Right cardiac atrium (tissue), 5 donors: ENCODE data around the gene TMEM132D. TPM values are rescaled to one million over a fixed set of nuclear protein-coding genes. Genes with fewer than 3 reads are reported as not detected.

Experiments
- ATAC-seq, 2 donors: fragments of 200-7000 bp; cut with Tn5 transposase; one replicate each; pipeline versions ENCODE4 v1.8.0 to v1.9.1; 2020; ENCODE audit warnings: moderate library complexity in 2 of 2, mild to moderate bottlenecking in 1 of 2
- DNase-seq, 3 donors: peaks; one replicate each; pipeline ENCODE4 v3.0.0-alpha.2; 2020
- H3K27ac ChIP-seq: one replicate; pipeline ENCODE4 v1.5.1; 2013; ENCODE audit warnings: mild to moderate bottlenecking, low read length, control low read depth, moderate library complexity
- H3K27me3 ChIP-seq: one replicate; pipeline ENCODE4 v1.6.1; 2013; ENCODE audit not compliant: control insufficient read depth, insufficient read depth
- H3K4me1 ChIP-seq: one replicate; pipeline ENCODE4 v1.6.1; 2013; ENCODE audit warnings: low read length; ENCODE audit not compliant: control insufficient read depth, insufficient read depth
- H3K4me3 ChIP-seq: one replicate; pipeline ENCODE4 v1.5.1; 2013; ENCODE audit warnings: low read length, control low read depth
- H3K9me3 ChIP-seq: one replicate; pipeline ENCODE4 v1.6.1; 2013; ENCODE audit warnings: low read length; ENCODE audit not compliant: control insufficient read depth
- WGBS: extraction: QIAGEN DNeasy Blood & Tissue Kit; methylation state at CpG from one replicate; pipeline ENCODE4 v1.1.7; 2013; 5-methylcytosine and 5-hydroxymethylcytosine counted together
- intact Hi-C, 4 donors: fragments of 100-400 bp; cut with DNase I; formaldehyde crosslinking; loops; one replicate each; pipeline versions ENCODE4 v1.11.0 to v1.14.0; 2022 to 2023
- polyA plus RNA-seq: library from polyadenylated mRNA; stranded (reverse); fragments of 200-250 nt; gene quantifications from one replicate; pipeline ENCODE4 v1.2.3, GENCODE V29; 2013
- total RNA-seq, 4 donors: library from RNA; stranded (reverse); fragmentation: NEBNext Ultra II Directional; extraction: Animal tissue kit (Norgen Biotek cat#: 25700); gene quantifications; one replicate each; pipeline ENCODE4 v1.2.1, GENCODE V29; 2021
- donor health status: healthy with polysubstance abuse.
- donor health status: DM: no; HTN: yes; CAD: no.
- donor health status: DM: no; HTN: no; CAD: no.
- donor health status: DM: no; HTN: yes; CAD: no; lungs with severe emphysema.
- donor health status: DM: yes; HTN: yes; CAD: no.

TMEM132D gene
- total and polyA plus RNA-seq, 5 donors: not detected

- H3K27ac ChIP-seq: no peak overlapping the region
- no peaks in the 10 kb centered on the region for H3K4me1 ChIP-seq
- 74% methylated on average over 5 of the region's 5 CpGs for WGBS
- intact Hi-C loops: no loop called here
- no peak overlapping the region for H3K4me3 ChIP-seq
- ATAC-seq: no peak
- no peaks in the 10 kb centered on the region for H3K9me3 ChIP-seq
- DNase-seq: no peak
- no peaks in the 10 kb centered on the region for H3K27me3 ChIP-seq
These were observed 665.9 kb downstream of the TMEM132D start for GRCh38 chr12:129237881-129238280.

GRCh38 chr12:129234209-129234608, 669.6 kb downstream of the TMEM132D start:
- 47% methylated on average over 6 of the region's 6 CpGs for WGBS
- no peaks in the 10 kb centered on the region for H3K9me3 ChIP-seq
- ATAC-seq: no peak
- DNase-seq: no peak
- no peaks in the 10 kb centered on the region for H3K27me3 ChIP-seq
- H3K4me3 ChIP-seq: no peak overlapping the region
- H3K27ac ChIP-seq: no peak overlapping the region
- intact Hi-C loops: no loop called here
- no peaks in the 10 kb centered on the region for H3K4me1 ChIP-seq

GRCh38 chr12:129231491-129231890, 672.3 kb downstream of the TMEM132D start:
- no peak for ATAC-seq
- DNase-seq: no peak
- Histone ChIP-seq H3K4me3 (no peak overlapping the region), H3K4me1 (no peaks in the 10 kb centered on the region), H3K27me3 (no peaks in the 10 kb centered on the region), H3K27ac (no peak overlapping the region), H3K9me3 (no peaks in the 10 kb centered on the region)
- 59% methylated on average over 3 of the region's 3 CpGs for WGBS
- intact Hi-C loops: no loop called here

GRCh38 chr12:129230995-129231394, 672.8 kb downstream of the TMEM132D start:
- no peak for DNase-seq
- no peak for ATAC-seq
- WGBS: 69% methylated on average over 4 of the region's 4 CpGs
- Histone ChIP-seq H3K27me3 (no peaks in the 10 kb centered on the region), H3K4me3 (no peak overlapping the region), H3K9me3 (no peaks in the 10 kb centered on the region), H3K4me1 (no peaks in the 10 kb centered on the region), H3K27ac (no peak overlapping the region)
- intact Hi-C loops: no loop called here

- intact Hi-C loops: no loop called here
- no peaks in the 10 kb centered on the region for H3K4me1 ChIP-seq
- no peak overlapping the region for H3K4me3 ChIP-seq
- no peaks in the 10 kb centered on the region for H3K27me3 ChIP-seq
- 69% methylated on average over 6 of the region's 6 CpGs for WGBS
- H3K9me3 ChIP-seq: no peaks in the 10 kb centered on the region
- DNase-seq (no peak), ATAC-seq (no peak)
- no peak overlapping the region for H3K27ac ChIP-seq
These were observed 677.0 kb downstream of the TMEM132D start for GRCh38 chr12:129226851-129227250.

GRCh38 chr12:129226005-129226404, 677.8 kb downstream of the TMEM132D start:
- H3K9me3 ChIP-seq: no peaks in the 10 kb centered on the region
- no peak overlapping the region for H3K27ac ChIP-seq
- H3K27me3 ChIP-seq: no peaks in the 10 kb centered on the region
- H3K4me1 ChIP-seq: no peaks in the 10 kb centered on the region
- H3K4me3 ChIP-seq: no peak overlapping the region
- ATAC-seq (no peak), DNase-seq (no peak)
- 60% methylated on average over 7 of the region's 7 CpGs for WGBS
- intact Hi-C loops: no loop called here

GRCh38 chr12:129215556-129215955, 688.3 kb downstream of the TMEM132D start:
- 82% methylated on average over 5 of the region's 5 CpGs for WGBS
- Histone ChIP-seq H3K27ac (no peak overlapping the region), H3K9me3 (no peaks in the 10 kb centered on the region), H3K4me3 (no peak overlapping the region), H3K4me1 (no peaks in the 10 kb centered on the region), H3K27me3 (no peaks in the 10 kb centered on the region)
- intact Hi-C loops: no loop called here
- ATAC-seq (no peak), DNase-seq (no peak)

GRCh38 chr12:129213551-129213950, 690.3 kb downstream of the TMEM132D start:
- 75% methylated on average over 4 of the region's 4 CpGs for WGBS
- ATAC-seq: no peak

GRCh38 chr12:129211862-129212630, 691.8 kb downstream of the TMEM132D start:
- Histone ChIP-seq H3K27ac (no peak overlapping the region), H3K4me1 (no peaks in the 10 kb centered on the region), H3K4me3 (no peak overlapping the region), H3K9me3 (no peaks in the 10 kb centered on the region), H3K27me3 (no peaks in the 10 kb centered on the region)
- ATAC-seq (no peak), DNase-seq (no peak)
- WGBS: 44% methylated on average over 11 of the region's 11 CpGs
- intact Hi-C loops: no loop called here

More at GRCh38 chr12:129213551-129213950, 690.3 kb downstream of the TMEM132D start:
- Histone ChIP-seq H3K27me3 (no peaks in the 10 kb centered on the region), H3K9me3 (no peaks in the 10 kb centered on the region), H3K4me3 (no peak overlapping the region), H3K4me1 (no peaks in the 10 kb centered on the region), H3K27ac (no peak overlapping the region)
- intact Hi-C loops: no loop called here
- no peak for DNase-seq

- ATAC-seq (no peak), DNase-seq (no peak)
- H3K4me1 ChIP-seq: no peaks in the 10 kb centered on the region
- no peaks in the 10 kb centered on the region for H3K9me3 ChIP-seq
- WGBS: 65% methylated on average over 9 of the region's 9 CpGs
- H3K27ac ChIP-seq: no peak overlapping the region
- no peaks in the 10 kb centered on the region for H3K27me3 ChIP-seq
- intact Hi-C loops: no loop called here
- H3K4me3 ChIP-seq: no peak overlapping the region
These were observed 695.3 kb downstream of the TMEM132D start for GRCh38 chr12:129208566-129208965.

GRCh38 chr12:129207084-129207483, 696.7 kb downstream of the TMEM132D start:
- WGBS: 83% methylated on average over 9 of the region's 9 CpGs
- DNase-seq (no peak), ATAC-seq (no peak)
- no peak overlapping the region for H3K4me3 ChIP-seq
- intact Hi-C loops: no loop called here
- H3K27ac ChIP-seq: no peak overlapping the region
- no peaks in the 10 kb centered on the region for H3K9me3 ChIP-seq
- no peaks in the 10 kb centered on the region for H3K27me3 ChIP-seq
- no peaks in the 10 kb centered on the region for H3K4me1 ChIP-seq

- Histone ChIP-seq H3K27ac (no peak overlapping the region), H3K27me3 (no peaks in the 10 kb centered on the region), H3K4me1 (no peaks in the 10 kb centered on the region), H3K9me3 (no peaks in the 10 kb centered on the region), H3K4me3 (no peak overlapping the region)
- WGBS: 39% methylated on average over 2 of the region's 2 CpGs
- intact Hi-C loops: no loop called here
- ATAC-seq: no peak
- DNase-seq: no peak
These were observed 700.4 kb downstream of the TMEM132D start for GRCh38 chr12:129203456-129203855.
